T-helper 1 cell treated with Interleukin-12 subunit alpha and Interleukin-12 subunit beta and Interleukin-4 antibody, amounts not matched to agents 30 ng/mL and 1 ng/mL, for 36 hours (primary cell): ENCODE data around the gene THBS2. TPM values are rescaled to one million over a fixed set of nuclear protein-coding genes. Genes with fewer than 3 reads are reported as not detected.
"Not testable (repeated sequence)": the region's sequence is repeated elsewhere in the genome, so short reads cannot be mapped to it uniquely, and the experiment has no call there.

Experiments used
- intact Hi-C: fragments of 100-400 bp; cut with micrococcal nuclease; formaldehyde crosslinking; loops from one replicate; pipeline ENCODE4 v1.15.1; 2024
- total RNA-seq: library from RNA; stranded (reverse); gene quantifications from 2 replicates; pipeline ENCODE4 v1.2.3, GENCODE V29; 2022

Gene THBS2
- total RNA-seq = not detected in 2 replicates

GRCh38 chr6:169253337-169254238 is at the start of gene THBS2:
Gene THBS2 (minus strand): TSS chr6:169253846. CDS start chr6:169250784, 3,062 bp downstream.
- intact Hi-C loops = no loop called here

GRCh38 chr6:169302716-169303115 is 49.1 kb upstream of the THBS2 start:
- intact Hi-C loops = no loop called here

GRCh38 chr6:169302255-169302654 is 48.6 kb upstream of the THBS2 start:
- intact Hi-C loops = no loop called here

GRCh38 chr6:169300916-169301315 is 47.3 kb upstream of the THBS2 start:
- intact Hi-C loops = no loop called here

- intact Hi-C loops = not testable (repeated sequence)
These were observed 45.0 kb upstream of the THBS2 start for GRCh38 chr6:169298626-169299025.

GRCh38 chr6:169296622-169297021 is 43.0 kb upstream of the THBS2 start:
- intact Hi-C loops = no loop called here

GRCh38 chr6:169296170-169296569 is 42.5 kb upstream of the THBS2 start:
- intact Hi-C loops = no loop called here

- intact Hi-C loops = no loop called here
These were observed 39.5 kb upstream of the THBS2 start for GRCh38 chr6:169293196-169293595.

- intact Hi-C loops = no loop called here
These were observed 38.9 kb upstream of the THBS2 start for GRCh38 chr6:169292338-169293124.

GRCh38 chr6:169291646-169292337 is 38.1 kb upstream of the THBS2 start:
- intact Hi-C loops = no loop called here

- intact Hi-C loops = no loop called here
These were observed 37.5 kb upstream of the THBS2 start for GRCh38 chr6:169291148-169291547.

- intact Hi-C loops = no loop called here
These were observed 36.1 kb upstream of the THBS2 start for GRCh38 chr6:169289619-169290339.

GRCh38 chr6:169289257-169289618 is 35.6 kb upstream of the THBS2 start:
- intact Hi-C loops = no loop called here

GRCh38 chr6:169288591-169288990 is 34.9 kb upstream of the THBS2 start:
- intact Hi-C loops = no loop called here

- intact Hi-C loops = no loop called here
These were observed 34.0 kb upstream of the THBS2 start for GRCh38 chr6:169287675-169288074.

- intact Hi-C loops = no loop called here
These were observed 33.3 kb upstream of the THBS2 start for GRCh38 chr6:169286961-169287360.

GRCh38 chr6:169285165-169285564 is 31.5 kb upstream of the THBS2 start:
- intact Hi-C loops = no loop called here

GRCh38 chr6:169283924-169284323 is 30.3 kb upstream of the THBS2 start:
- intact Hi-C loops = no loop called here

GRCh38 chr6:169282043-169282442 is 28.4 kb upstream of the THBS2 start:
- intact Hi-C loops = no loop called here

- intact Hi-C loops = no loop called here
These were observed 24.0 kb upstream of the THBS2 start for GRCh38 chr6:169277619-169278018.

GRCh38 chr6:169274781-169275180 is 21.1 kb upstream of the THBS2 start:
- intact Hi-C loops = no loop called here
